GM19239 (cell line): Measurements from ENCODE around the gene ZDHHC8.

Experiments
- DNase-seq: peaks from one replicate; pipeline ENCODE4 v3.0.0; 2011; ENCODE audit warnings: low spot score; ENCODE audit not compliant: insufficient read length
- FAIRE-seq: peaks from 2 replicates; lab custom pipeline; 2011; peaks lifted over from hg19 to GRCh38; lab: Jason Lieb, UNC

Gene ZDHHC8

DNA sequence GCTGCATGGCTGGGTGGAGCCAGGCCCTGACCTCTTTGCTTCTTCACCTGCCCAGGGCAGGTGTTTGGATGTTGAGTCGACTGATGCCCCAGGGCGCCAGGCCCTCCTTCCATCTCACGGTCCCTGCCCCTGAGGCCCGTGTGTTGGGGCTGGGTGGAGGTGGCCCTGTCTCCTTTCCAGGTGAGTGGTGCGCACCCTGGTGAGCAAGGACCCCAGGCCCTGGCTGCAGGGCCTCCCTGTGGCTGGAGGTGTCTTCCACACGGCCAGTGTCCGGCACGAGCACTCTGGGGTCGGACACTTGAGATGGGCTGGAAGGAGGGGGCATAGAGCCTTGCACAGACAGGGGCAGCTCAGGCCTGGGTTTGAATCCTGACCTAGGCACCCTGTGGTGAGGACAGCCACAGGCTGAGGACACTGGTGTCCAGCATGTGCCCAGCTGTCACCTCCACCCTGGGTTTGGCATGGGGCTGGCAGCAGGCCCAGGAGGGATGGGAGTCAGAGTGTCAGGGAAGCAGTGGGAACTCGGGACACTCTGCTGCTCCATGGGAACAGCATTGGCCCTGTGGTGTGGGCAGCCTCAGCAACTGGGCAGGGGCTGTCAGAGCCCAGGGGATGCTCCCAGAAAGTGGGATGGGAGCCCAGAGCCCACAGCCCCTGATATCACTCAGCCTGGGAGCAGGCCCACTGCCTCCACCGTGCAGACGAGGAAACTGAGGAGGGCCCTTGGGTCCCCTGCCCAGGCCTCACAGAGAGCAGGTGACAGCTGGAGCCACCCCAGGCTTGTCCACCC, 56.4 kb downstream of the ZDHHC8 start:
- DNase-seq (no peak), FAIRE-seq (no peak)

- no peak for FAIRE-seq
- no peak for DNase-seq
Measured at GRCh38 chr22:20188567-20188877, 56.9 kb downstream of the ZDHHC8 start.

DNA sequence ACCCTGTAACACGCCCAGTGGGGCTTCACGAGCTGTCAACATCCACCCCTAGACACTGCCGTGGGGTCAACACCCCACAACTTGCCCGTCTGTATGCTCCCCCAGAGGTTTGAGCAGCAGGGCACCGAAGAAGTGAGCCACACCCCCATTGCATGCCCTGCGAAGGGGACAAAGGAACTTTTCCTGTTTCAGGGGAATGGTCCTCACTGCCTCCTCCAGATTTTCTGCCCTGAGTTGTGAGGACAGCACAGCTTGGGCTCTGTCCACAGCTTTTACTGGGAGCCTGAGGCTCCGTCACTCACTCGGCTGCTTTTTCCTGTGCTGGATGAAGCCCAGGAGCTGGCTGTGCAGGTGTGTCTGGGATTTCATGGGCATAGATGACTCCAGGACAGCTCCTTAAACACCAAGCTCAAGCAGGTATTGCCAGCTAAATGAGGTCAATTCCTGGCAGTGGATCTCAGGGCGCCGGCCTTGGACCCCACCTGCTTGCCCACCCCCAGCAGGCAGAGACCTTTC, 59.5 kb downstream of the ZDHHC8 start:
- FAIRE-seq = no peak
- no peak for DNase-seq

GRCh38 chr22:20191803-20192202, 60.2 kb downstream of the ZDHHC8 start:
- no peak for FAIRE-seq
- DNase-seq = no peak

- FAIRE-seq (no peak), DNase-seq (no peak)
Measured at GRCh38 chr22:20192293-20192971, 60.8 kb downstream of the ZDHHC8 start.

DNA sequence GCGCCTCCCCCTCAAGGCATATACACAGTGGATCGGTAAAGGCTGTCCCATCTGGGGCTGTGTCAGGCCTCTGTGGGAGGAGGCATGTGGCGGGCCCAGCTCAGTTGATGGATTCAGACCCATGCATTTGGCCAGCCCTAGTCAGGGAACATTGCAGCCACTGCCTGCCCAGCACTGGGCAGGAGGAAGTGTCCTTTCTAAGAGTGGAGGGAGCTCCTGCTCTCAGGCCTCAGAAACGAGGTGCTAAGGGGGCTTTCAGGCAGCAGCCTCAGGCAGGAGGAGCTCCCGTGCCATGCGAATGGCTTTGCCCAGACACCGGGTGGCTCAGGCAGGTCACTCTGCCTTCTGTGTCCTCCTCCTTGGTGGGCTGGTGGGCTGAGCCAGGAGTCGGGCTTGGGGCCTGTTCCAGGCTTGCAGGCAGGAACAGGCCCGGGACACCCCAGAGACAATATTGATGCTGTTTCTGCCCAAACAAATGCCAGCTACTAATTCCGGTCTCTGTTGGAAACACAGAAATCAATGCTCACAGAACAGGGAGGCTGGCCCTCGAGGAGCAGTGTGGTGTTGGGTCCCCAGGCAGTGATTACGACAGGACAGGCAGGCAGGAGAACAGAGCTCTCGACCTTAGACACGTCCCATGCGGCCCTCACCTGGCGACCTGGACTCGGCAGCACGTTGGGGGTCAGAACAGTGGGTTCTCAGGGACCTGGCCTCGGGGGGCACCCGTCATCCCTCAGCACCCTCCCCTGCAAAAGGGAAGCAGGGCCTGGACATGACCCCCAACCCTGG, 61.6 kb downstream of the ZDHHC8 start:
- FAIRE-seq (no peak), DNase-seq (no peak)

DNA sequence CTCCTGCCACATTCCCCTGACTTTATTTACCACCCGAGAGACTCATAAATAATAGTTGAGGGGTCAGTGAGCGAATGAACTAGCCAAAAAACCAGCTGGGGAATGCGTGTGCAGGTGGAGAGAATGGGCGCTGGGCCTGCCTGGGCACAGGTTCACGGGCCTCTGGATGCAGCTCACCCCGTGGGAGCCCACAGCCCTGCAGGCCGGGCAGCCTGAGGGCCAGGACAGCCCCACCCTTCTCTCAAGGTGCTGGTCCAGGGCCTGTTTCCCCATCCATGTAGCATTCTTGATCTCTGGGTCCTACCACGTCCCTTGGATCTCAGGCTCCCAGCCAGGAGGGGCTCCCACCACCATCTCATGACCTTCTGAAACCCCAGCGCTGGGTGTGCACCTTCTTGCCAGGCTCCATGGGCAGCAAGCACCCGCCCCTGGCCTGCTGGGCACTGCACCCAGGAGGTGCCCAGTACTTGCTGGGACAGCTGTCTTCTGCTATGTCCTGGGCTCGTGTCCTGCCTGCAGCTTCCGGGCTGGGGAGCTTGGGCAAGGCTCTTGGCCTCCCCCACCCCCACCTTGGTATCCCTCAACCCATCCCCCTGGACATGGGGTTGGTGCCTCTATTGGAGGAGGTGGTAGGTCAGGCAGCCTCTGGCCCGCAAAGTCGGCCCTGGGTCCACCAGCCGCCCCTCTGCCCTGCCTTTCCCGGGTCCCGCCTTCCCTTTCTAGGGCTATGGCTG, 62.3 kb downstream of the ZDHHC8 start:
- no peak for DNase-seq
- FAIRE-seq = no peak

DNA sequence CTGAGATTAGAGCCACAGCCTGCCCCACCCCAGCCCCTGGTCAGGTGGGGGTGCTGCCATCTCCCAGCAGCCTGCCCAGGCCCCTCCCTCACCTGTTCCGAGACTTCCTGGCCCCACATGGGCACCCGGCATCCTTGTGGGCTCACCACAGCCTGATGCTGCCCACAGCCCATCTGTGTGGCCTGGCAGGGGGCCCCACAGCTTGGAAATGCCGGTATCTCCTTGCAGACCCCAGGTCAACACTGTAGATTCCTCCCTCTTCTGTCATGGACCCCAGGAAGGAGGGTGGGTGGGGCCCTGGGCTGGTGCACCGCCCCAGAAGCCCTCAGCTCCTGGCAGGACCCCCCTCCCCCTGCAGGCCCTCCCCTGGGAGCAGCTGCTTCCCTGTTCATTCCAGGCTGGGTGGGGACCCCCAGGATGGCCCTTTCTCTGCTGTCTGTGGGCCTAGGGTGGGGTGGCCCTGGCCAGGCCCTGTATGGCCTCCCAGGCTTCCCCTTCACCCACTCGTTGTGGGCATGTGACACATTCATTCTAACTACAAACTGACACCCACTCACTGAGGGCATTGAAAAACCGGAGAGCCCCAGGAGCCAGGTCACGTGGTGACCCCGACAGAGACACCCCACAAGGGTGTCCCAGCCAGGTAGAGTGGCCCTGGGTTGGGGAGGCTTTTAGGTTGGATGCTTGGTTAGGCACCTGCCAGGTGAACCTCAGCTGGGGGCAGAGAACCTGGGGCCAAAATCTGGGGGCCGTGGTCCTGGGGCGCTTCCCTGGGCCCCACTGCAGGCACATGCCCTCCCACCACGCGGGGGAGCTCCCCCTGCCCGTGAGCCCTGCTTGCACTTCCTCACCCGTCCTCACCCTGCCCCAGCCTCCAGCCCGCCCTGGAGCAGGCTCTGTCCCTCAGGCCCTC, 63.3 kb downstream of the ZDHHC8 start:
- no peak for FAIRE-seq
- DNase-seq = peak; percentile 36

DNA sequence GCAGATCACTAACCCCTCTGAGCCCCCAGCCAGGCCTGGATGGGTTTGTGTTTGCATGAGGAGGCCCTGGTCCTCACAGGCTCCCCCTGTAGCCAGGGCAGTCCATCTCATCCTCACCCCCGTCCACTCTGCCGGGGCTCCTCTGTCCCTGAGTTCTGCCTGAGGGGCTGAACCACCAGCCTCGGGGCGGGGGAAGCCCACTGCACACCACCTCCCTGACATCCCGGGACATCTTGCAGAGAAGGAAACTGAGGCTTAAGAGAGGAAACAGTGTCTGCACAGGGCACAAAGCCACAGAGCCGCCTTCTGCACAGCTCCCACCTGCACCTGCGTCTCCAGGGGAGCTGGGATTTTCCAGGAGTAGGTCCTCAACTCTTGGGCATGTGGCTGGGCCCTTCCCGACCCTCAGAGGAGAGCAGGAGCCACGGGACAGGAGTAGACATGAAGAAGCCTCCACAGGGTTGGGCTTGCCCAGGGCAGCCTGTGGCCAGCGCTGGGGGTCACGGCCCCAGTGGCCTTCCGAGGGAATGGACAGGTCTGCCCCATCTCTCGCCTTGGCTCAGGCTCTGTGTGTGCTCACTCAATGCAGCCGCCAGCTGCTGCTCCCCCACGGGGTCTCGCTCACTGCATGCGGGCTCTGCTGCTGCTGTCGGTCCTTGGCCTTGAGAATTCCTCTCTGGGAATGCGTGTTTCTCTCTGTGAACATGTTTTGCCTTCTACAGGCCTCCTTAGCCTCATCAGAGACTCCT, 64.7 kb downstream of the ZDHHC8 start:
- FAIRE-seq (no peak), DNase-seq (no peak)
